K562 (cell line): ENCODE measurements around the gene DROSHA.

Experiments
- CEBPB ChIP-seq: fragments of 450-650 bp; IDR thresholded peaks from 2 replicates; pipeline ENCODE4 v1.6.1; 2016; ENCODE audit warnings: missing genetic modification characterization, missing compliant biosample characterization
- CEBPG ChIP-seq, 3 experiments: fragments of 200-800 bp in 1 of 3; sonication (Bioruptor generic) in 1 of 3; sonication (generic) in 1 of 3; formaldehyde crosslinking in 1 of 3; IDR thresholded peaks in 2 of 3; conservative IDR thresholded peaks in 1 of 3; 2 replicates each; pipeline versions ENCODE4 v1.6.1 to v1.8.0; 2016 to 2022; ENCODE audit warnings: missing compliant biosample characterization in 2 of 3, missing genetic modification characterization in 2 of 3, mild to moderate bottlenecking in 1 of 3, missing genetic modification reagents in 1 of 3
- FOXM1 ChIP-seq, 2 experiments: fragments of 450-650 bp in 1 of 2; sonication (generic) in 1 of 2; formaldehyde crosslinking in 1 of 2; IDR thresholded peaks; 2 replicates each; pipeline versions ENCODE4 v1.6.1 to v1.9.0; 2017 to 2022; ENCODE audit warnings: low read depth in 2 of 2, mild to moderate bottlenecking in 2 of 2, missing genetic modification reagents in 1 of 2, moderate library complexity in 1 of 2
- TF ChIP-seq, protein P1 (sequence below), 2 experiments: fragments of 450-650 bp in 1 of 2; sonication (generic) in 1 of 2; formaldehyde crosslinking in 1 of 2; IDR thresholded peaks; 2 replicates each; pipeline versions ENCODE4 v1.7.1 to v1.9.0; 2016 to 2022; ENCODE audit warnings: inconsistent platforms in 1 of 2, mild to moderate bottlenecking in 1 of 2, missing genetic modification reagents in 1 of 2

DNA sequence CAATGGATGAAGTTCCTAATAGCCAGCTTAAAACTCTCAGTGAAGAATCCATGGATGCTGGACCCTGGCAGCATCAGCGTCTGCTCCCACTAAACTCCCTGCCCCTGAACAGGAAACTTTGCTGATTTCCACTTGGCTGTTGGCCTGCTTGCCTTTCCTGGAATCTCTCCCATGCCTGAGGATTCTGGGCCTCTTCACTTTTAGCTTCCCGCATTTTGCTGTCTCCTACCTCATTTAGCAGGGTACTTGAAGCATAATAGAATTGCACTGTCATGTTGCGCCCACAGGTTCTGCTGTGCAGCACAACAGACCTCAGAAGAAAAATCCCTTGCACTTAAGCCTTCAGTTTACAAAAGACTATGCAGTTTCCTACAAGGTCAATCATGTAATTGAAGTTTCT, 127.6 kb downstream of the DROSHA start:
- no peak for TF ChIP-seq CEBPB (tag)
- TF ChIP-seq FOXM1 (IDR thresholded peaks at IDR 0.05; ENCODE audit: low read depth) = no peak
- TF ChIP-seq FOXM1 (CRISPR knock-in tag; IDR thresholded peaks at IDR 0.05; ENCODE audit: low read depth) = no peak
- no peak for TF ChIP-seq CEBPG (CRISPR knock-in tag; IDR thresholded peaks at IDR 0.05)
- no peak for TF ChIP-seq CEBPG (tag; conservative IDR thresholded peaks at IDR 0.05 in 1 of 2, IDR thresholded peaks at IDR 0.05 in 1 of 2)
- TF ChIP-seq, protein P1, sequence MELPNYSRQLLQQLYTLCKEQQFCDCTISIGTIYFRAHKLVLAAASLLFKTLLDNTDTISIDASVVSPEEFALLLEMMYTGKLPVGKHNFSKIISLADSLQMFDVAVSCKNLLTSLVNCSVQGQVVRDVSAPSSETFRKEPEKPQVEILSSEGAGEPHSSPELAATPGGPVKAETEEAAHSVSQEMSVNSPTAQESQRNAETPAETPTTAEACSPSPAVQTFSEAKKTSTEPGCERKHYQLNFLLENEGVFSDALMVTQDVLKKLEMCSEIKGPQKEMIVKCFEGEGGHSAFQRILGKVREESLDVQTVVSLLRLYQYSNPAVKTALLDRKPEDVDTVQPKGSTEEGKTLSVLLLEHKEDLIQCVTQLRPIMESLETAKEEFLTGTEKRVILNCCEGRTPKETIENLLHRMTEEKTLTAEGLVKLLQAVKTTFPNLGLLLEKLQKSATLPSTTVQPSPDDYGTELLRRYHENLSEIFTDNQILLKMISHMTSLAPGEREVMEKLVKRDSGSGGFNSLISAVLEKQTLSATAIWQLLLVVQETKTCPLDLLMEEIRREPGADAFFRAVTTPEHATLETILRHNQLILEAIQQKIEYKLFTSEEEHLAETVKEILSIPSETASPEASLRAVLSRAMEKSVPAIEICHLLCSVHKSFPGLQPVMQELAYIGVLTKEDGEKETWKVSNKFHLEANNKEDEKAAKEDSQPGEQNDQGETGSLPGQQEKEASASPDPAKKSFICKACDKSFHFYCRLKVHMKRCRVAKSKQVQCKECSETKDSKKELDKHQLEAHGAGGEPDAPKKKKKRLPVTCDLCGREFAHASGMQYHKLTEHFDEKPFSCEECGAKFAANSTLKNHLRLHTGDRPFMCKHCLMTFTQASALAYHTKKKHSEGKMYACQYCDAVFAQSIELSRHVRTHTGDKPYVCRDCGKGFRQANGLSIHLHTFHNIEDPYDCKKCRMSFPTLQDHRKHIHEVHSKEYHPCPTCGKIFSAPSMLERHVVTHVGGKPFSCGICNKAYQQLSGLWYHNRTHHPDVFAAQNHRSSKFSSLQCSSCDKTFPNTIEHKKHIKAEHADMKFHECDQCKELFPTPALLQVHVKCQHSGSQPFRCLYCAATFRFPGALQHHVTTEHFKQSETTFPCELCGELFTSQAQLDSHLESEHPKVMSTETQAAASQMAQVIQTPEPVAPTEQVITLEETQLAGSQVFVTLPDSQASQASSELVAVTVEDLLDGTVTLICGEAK (IDR thresholded peaks at IDR 0.05) = no peak
- TF ChIP-seq, protein P1 (CRISPR knock-in tag; IDR thresholded peaks at IDR 0.05) = no peak
